Measurements from ENCODE around the gene ARAP3.

DNA sequence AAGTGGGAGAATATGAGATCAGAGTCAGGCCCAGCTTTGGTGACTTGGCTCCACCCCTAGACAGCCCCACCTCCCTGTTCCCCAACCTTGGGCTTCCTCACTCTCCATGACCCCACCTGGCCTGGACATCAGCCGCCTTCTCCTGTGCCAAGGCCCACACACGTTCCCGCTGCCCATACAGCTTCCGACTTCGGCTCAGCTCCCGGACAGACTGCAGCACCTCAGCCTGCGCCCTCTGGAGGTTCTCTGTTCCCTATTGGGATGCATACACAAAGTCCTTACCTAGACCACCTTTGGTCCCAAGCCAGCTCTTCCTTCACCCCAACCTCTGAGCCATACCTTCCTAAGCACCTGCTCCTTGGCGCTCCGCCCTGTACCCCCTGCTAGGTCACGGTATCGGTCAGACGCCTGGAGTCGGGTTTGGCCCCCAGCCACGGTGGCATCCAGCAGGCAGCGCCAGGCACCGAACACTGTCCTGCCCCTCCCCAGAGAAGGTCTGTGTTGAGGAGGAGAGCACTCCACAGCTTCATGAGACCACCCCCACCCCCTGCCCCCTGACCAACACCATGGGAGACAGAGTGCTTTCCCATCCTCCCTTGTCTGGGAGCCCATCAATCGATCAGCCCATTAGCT is 32.9 kb downstream of the ARAP3 start:
- TF ChIP-seq JUN (IDR thresholded peaks at IDR 0.05; ENCODE audit: borderline replicate concordance, insufficient read depth, insufficient read length, low read depth): no peak
- TF ChIP-seq, protein P1, sequence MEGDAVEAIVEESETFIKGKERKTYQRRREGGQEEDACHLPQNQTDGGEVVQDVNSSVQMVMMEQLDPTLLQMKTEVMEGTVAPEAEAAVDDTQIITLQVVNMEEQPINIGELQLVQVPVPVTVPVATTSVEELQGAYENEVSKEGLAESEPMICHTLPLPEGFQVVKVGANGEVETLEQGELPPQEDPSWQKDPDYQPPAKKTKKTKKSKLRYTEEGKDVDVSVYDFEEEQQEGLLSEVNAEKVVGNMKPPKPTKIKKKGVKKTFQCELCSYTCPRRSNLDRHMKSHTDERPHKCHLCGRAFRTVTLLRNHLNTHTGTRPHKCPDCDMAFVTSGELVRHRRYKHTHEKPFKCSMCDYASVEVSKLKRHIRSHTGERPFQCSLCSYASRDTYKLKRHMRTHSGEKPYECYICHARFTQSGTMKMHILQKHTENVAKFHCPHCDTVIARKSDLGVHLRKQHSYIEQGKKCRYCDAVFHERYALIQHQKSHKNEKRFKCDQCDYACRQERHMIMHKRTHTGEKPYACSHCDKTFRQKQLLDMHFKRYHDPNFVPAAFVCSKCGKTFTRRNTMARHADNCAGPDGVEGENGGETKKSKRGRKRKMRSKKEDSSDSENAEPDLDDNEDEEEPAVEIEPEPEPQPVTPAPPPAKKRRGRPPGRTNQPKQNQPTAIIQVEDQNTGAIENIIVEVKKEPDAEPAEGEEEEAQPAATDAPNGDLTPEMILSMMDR (IDR thresholded peaks at IDR 0.05; ENCODE audit: extremely low read depth in 1 of 2, insufficient read depth in 1 of 2, low read depth in 1 of 2, low read length in 2 of 2): no peak

All from endothelial cell of umbilical vein (primary cell).